NCI-H69 (cell line): ENCODE results near the gene SPOCK2.

ENCODE experiments used
- DNase-seq: peaks from one replicate; lab custom pipeline; 2025; lab: John Stamatoyannopoulos, UW

The SPOCK2 gene

DNA sequence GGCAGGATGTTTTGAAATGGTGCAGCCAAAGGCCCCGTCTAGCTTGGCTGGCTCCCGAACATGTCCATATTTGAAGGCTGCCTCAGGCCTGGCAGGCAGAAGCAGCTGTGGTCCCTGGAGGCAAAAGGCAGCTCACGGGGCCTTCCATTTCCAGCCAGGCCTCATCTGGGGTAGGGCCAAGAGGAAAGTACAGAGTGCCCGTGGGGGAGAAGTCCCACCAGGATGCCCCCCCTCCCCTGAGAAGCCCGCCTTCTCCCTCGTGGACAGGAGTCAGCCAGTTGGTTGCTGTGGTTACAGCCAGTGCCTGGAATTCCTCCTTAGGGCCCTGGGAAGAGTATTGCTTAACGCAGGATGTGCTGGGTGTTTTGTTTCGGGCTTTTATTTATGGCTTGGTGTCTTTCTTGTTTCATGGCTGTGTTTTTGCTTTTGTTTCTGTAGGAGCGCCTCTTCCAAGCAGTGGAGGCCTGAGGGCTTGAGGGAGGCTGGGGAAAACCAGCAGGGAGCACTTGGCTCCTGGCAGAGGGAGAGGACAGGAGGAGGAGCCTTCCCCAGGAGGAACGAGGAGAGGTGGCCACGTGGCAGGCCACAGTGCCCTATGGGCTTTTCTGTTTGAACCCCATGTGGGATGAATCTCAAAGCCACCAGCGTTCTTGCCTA is 78.8 kb downstream of the SPOCK2 start:
- peak; percentile 85 for DNase-seq

- DNase-seq: peak; percentile 43
Observed at GRCh38 chr10:72009051-72009424, 79.3 kb downstream of the SPOCK2 start.
